HCT116 (cell line): ENCODE data around the gene UBE2V1. TPM values are rescaled to one million over a fixed set of nuclear protein-coding genes. Genes with fewer than 3 reads are reported as not detected.
A peak's percentile ranks its signal among the peaks of the same experiment; 100 is the strongest.

Experiments
- ATAC-seq: fragments of 200-7000 bp; cut with Tn5 transposase; 2 replicates; pipeline ENCODE4 v1.9.1; 2020; ENCODE audit warnings: mild to moderate bottlenecking, moderate library complexity
- BruUV-seq: library from RNA; stranded (reverse); fragments of 400-500 nt; replicated peaks from 2 replicates; lab custom pipeline; 2021; lab: Mats Ljungman, UMichigan
- CTCF ChIA-PET: fragments of 300-600 bp; sonication (Branson Sonifier 250); formaldehyde crosslinking; loops from one replicate; lab custom pipeline; 2021; ENCODE audit warnings: antibody characterized with exemption; lab: Charles Lee
- POLR2A ChIA-PET: fragments of 300-600, 350-600 bp; sonication (Branson Sonifier 250); formaldehyde crosslinking; loops from one replicate; lab custom pipeline; 2021; ENCODE audit warnings: antibody characterized with exemption; lab: Charles Lee
- RAD21 ChIA-PET, 2 experiments: fragments of 300-600 bp; sonication (Branson Sonifier 250); formaldehyde crosslinking; loops; one replicate each; lab custom pipeline; 2023; ENCODE audit warnings: low total read pairs in 2 of 2; ENCODE audit not compliant: uncharacterized antibody in 2 of 2, unreplicated experiment in 2 of 2, low non-redundant PET in 1 of 2; lab: Charles Lee
- DNase-seq: peaks from one replicate; pipeline ENCODE4 v3.0.0-alpha.2; 2010; ENCODE audit warnings: low read depth, low spot score
- H2AFZ ChIP-seq: fragments of 200-600 bp; shearing (Covaris generic), sonication (generic); 2 replicates; pipeline ENCODE4 v1.6.1; 2017; ENCODE audit warnings: low read depth, mixed run types, mixed read lengths, antibody characterized with exemption, low read length; ENCODE audit not compliant: poor library complexity, severe bottlenecking
- H3K27ac ChIP-seq: 2 replicates; pipeline ENCODE4 v1.5.1; 2012; ENCODE audit warnings: low read depth, low read length
- H3K27me3 ChIP-seq: fragments of 200-600 bp; sonication (generic); 2 replicates; pipeline ENCODE4 v1.6.1; 2016; ENCODE audit warnings: mixed run types, low read length, mixed read lengths; ENCODE audit not compliant: insufficient read depth
- H3K36me3 ChIP-seq, 2 experiments: fragments of 200-500 bp in 1 of 2; fragments of 200-600 bp in 1 of 2; sonication (Bioruptor generic) in 1 of 2; sonication (generic) in 1 of 2; 2 replicates each; pipeline versions ENCODE4 v1.5.1 to v1.6.1; 2014 to 2016; ENCODE audit warnings: low read length in 2 of 2, inconsistent platforms in 1 of 2, mixed read lengths in 1 of 2, mixed run types in 1 of 2; ENCODE audit not compliant: insufficient read depth in 2 of 2, control insufficient read depth in 1 of 2
- H3K4me1 ChIP-seq, 2 experiments: fragments of 200-600 bp in 1 of 2; sonication (generic) in 1 of 2; 2 replicates each; pipeline versions ENCODE4 v1.5.1 to v1.6.1; 2012 to 2017; ENCODE audit warnings: low read length in 2 of 2, inconsistent platforms in 1 of 2, mild to moderate bottlenecking in 1 of 2, mixed read lengths in 1 of 2, mixed run types in 1 of 2, moderate library complexity in 1 of 2; ENCODE audit not compliant: insufficient read depth in 2 of 2, control insufficient read depth in 1 of 2
- H3K4me2 ChIP-seq: fragments of 200-600 bp; sonication (generic); 2 replicates; pipeline ENCODE4 v1.6.1; 2017; ENCODE audit warnings: mixed run types, low read length, mixed read lengths
- H3K4me3 ChIP-seq, 2 experiments: fragments of 200-600 bp in 1 of 2; sonication (generic) in 1 of 2; replicated peaks in 1 of 2; 2 replicates each; pipeline ENCODE4 v1.5.1; 2011 to 2016; ENCODE audit warnings: low read length in 2 of 2, control low read depth in 1 of 2, low read depth in 1 of 2, mild to moderate bottlenecking in 1 of 2, mixed read lengths in 1 of 2, mixed run types in 1 of 2
- H3K79me2 ChIP-seq: fragments of 200-600 bp; sonication (generic); 2 replicates; pipeline ENCODE4 v1.6.1; 2017; ENCODE audit warnings: mild to moderate bottlenecking, mixed run types, low read length, moderate library complexity, mixed read lengths; ENCODE audit not compliant: insufficient read depth
- H3K9ac ChIP-seq: fragments of 200-600 bp; sonication (generic); 2 replicates; pipeline ENCODE4 v1.6.1; 2016; ENCODE audit warnings: low read length, mixed read lengths
- H3K9me2 ChIP-seq: fragments of 200-600 bp; sonication (generic), shearing (Covaris generic); 2 replicates; pipeline ENCODE4 v1.6.1; 2017; ENCODE audit warnings: mixed run types, mild to moderate bottlenecking, moderate library complexity; ENCODE audit not compliant: insufficient read depth
- H3K9me3 ChIP-seq, 2 experiments: fragments of 200-500 bp in 1 of 2; fragments of 200-600 bp in 1 of 2; sonication (Bioruptor generic) in 1 of 2; sonication (generic) in 1 of 2; 2 replicates each; pipeline ENCODE4 v1.6.1; 2014 to 2017; ENCODE audit warnings: low read length in 2 of 2, mixed read lengths in 2 of 2, inconsistent platforms in 1 of 2, low read depth in 1 of 2, mild to moderate bottlenecking in 1 of 2, mixed run types in 1 of 2, moderate library complexity in 1 of 2; ENCODE audit not compliant: control insufficient read depth in 1 of 2, insufficient read depth in 1 of 2
- H4K20me1 ChIP-seq: fragments of 200-600 bp; sonication (generic), shearing (Covaris generic); 2 replicates; pipeline ENCODE4 v1.6.1; 2017; ENCODE audit warnings: mixed run types, mild to moderate bottlenecking, moderate library complexity; ENCODE audit not compliant: insufficient read depth
- CBX3 ChIP-seq: IDR thresholded peaks from 2 replicates; pipeline ENCODE4 v1.6.1; 2012; ENCODE audit warnings: low read depth
- EGR1 ChIP-seq: IDR thresholded peaks from 2 replicates; pipeline ENCODE4 v1.6.1; 2012; ENCODE audit warnings: low read depth
- ELF1 ChIP-seq: IDR thresholded peaks from 2 replicates; pipeline ENCODE4 v1.6.1; 2012; ENCODE audit warnings: low read depth, borderline replicate concordance
- EZH2phosphoT487 ChIP-seq: fragments of 200-600 bp; IDR thresholded peaks from 2 replicates; pipeline ENCODE4 v1.6.1; 2018; ENCODE audit warnings: antibody characterized with exemption, borderline replicate concordance
- FOSL1 ChIP-seq: IDR thresholded peaks from 2 replicates; pipeline ENCODE4 v1.6.1; 2012; ENCODE audit warnings: low read depth
- JUND ChIP-seq: IDR thresholded peaks from 2 replicates; pipeline ENCODE4 v1.6.1; 2012
- POLR2AphosphoS5 ChIP-seq: IDR thresholded peaks from 2 replicates; pipeline ENCODE4 v1.6.1; 2011; ENCODE audit warnings: mild to moderate bottlenecking, low read depth, low read length, moderate library complexity
- RAD21 ChIP-seq: IDR thresholded peaks from 2 replicates; pipeline ENCODE4 v1.6.1; 2012; ENCODE audit warnings: low read depth, mild to moderate bottlenecking
- SIN3A ChIP-seq: IDR thresholded peaks from 2 replicates; pipeline ENCODE4 v1.6.1; 2012; ENCODE audit warnings: low read depth
- SP1 ChIP-seq: IDR thresholded peaks from 2 replicates; pipeline ENCODE4 v1.6.1; 2012; ENCODE audit warnings: low read depth
- YY1 ChIP-seq: IDR thresholded peaks from 2 replicates; pipeline ENCODE4 v1.6.1; 2011; ENCODE audit warnings: low read length, low read depth, moderate library complexity, mild to moderate bottlenecking; ENCODE audit not compliant: insufficient replicate concordance; ENCODE audit errors: extremely low read depth
- ZFX ChIP-seq: fragments of 450-650 bp; IDR thresholded peaks from 2 replicates; pipeline ENCODE4 v1.6.1; 2017
- ZNF274 ChIP-seq: fragments of 200-500 bp; sonication (Bioruptor generic); IDR thresholded peaks from 2 replicates; pipeline ENCODE4 v1.6.1; 2014; ENCODE audit warnings: mild to moderate bottlenecking, low read depth, low read length, inconsistent platforms
- intact Hi-C: fragments of 100-400 bp; cut with micrococcal nuclease; formaldehyde crosslinking; loops from 2 replicates; pipeline ENCODE4 v1.10.0; 2022
- total RNA-seq: library from RNA; stranded (reverse); gene quantifications from one replicate; pipeline ENCODE4 v1.2.1, GENCODE V29; 2021; ENCODE audit not compliant: unreplicated experiment
- TF ChIP-seq, protein P1 (sequence below): IDR thresholded peaks from 2 replicates; pipeline ENCODE4 v1.6.1; 2012
- TF ChIP-seq, protein P2 (sequence below): IDR thresholded peaks from 2 replicates; pipeline ENCODE4 v1.6.1; 2011; ENCODE audit warnings: mild to moderate bottlenecking, low read length, moderate library complexity; ENCODE audit not compliant: insufficient replicate concordance; ENCODE audit errors: extremely low read depth
- TF ChIP-seq, protein P3 (sequence below), 3 experiments: fragments of 200-600 bp in 1 of 3; sonication (generic) in 1 of 3; IDR thresholded peaks in 2 of 3; conservative IDR thresholded peaks in 1 of 3; 2 replicates each; pipeline ENCODE4 v1.5.1; 2012 to 2017; ENCODE audit warnings: low read depth in 2 of 3, low read length in 2 of 3, antibody characterized with exemption in 1 of 3, borderline replicate concordance in 1 of 3, control low read depth in 1 of 3, mild to moderate bottlenecking in 1 of 3, mixed read lengths in 1 of 3, mixed run types in 1 of 3, moderate library complexity in 1 of 3; ENCODE audit not compliant: insufficient read depth in 1 of 3

Gene UBE2V1
- total RNA-seq, 1 experiment from 2014 or later: 114 TPM

DNA sequence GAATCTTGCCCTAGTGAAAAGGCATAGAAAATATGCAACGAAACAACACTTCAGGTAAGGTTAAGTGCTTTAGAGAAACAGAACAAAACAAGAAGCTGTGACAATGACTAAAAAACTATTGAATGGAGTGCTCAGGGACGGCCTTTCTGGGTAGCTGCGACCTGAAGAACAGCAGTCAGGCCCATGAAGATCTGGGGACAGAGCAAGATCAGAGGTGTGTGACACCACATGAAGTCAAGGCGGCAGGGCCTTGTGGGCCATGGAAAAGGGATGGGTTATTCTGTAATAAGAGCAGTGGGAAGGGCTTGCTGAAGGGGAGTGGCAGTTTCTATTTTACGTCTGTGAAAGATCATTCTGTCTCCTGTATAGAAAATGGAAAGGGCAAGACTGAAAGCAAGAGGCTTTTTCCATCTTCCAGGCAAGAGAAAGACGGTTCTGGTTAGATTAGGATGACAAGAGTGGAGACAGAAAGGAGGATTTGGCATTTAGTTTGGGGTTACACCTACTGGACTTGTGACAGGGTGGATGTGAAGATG is 5.1 kb downstream of the UBE2V1 start (continued):
- TF ChIP-seq, protein P1, sequence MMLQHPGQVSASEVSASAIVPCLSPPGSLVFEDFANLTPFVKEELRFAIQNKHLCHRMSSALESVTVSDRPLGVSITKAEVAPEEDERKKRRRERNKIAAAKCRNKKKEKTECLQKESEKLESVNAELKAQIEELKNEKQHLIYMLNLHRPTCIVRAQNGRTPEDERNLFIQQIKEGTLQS: no peak
- no peak for TF ChIP-seq CBX3
- no peak for TF ChIP-seq YY1
- TF ChIP-seq JUND: no peak
- TF ChIP-seq ZFX: no peak
- TF ChIP-seq FOSL1: no peak

DNA sequence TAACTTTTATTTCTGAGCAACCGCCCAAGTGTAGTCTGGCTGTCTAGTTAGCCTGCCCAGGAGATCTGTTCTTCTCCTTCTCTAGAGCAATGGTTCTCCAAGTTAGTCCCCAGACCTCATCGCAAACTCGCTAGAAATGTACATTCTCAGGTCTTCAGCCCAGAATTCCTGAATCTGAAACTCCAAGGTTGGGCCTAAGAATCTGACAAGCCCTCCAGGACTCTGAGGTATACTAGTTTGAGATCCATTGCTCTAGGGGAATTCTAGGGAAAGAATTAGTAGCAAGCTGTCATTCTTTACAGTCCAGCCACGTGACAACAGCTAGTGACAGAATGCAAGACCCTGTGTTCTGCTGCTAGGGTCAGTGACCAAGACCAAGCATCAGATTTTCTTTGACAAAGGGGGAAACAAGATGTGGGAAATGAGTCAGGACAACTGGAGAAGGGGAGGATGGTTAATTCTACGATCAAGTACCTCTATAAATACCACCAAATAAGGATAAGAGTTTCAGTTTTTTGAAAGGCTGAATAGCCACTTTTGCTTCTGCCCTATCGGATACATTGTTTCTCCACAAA is 5.8 kb downstream of the UBE2V1 start:
- RAD21 ChIA-PET: no interaction called here
- Histone ChIP-seq H3K9me3 (no peaks in the 10 kb centered on the region), H3K27me3 (no peaks in the 10 kb centered on the region), H3K4me2 (peak overlapping the region; percentile 36; the same call in 1 of the 2 replicates), H2AFZ (no peak overlapping the region), H3K27ac (no peak overlapping the region), H3K9me2 (no peaks in the 10 kb centered on the region), H3K36me3 (peaks cover 2 to 20% of the 10 kb centered on the region in 2 experiments; a peak in 2 of 4 replicates), H3K4me1 (peaks cover 82 to 98% of the 10 kb centered on the region in 2 experiments), H3K79me2 (peaks cover 100% of the 10 kb centered on the region), H3K9ac (no peak overlapping the region), H4K20me1 (peaks cover 25% of the 10 kb centered on the region; the same call in 1 of the 2 replicates), H3K4me3 (no peak overlapping the region)
- CTCF ChIA-PET: interaction anchor here (0.6 kb wide), 1 partner anchor 391 kb away, joined by 3 read pairs; no protein-coding TSS in a partner anchor
- TF ChIP-seq ELF1 (no peak), JUND (no peak), SP1 (no peak), EGR1 (no peak), POLR2AphosphoS5 (no peak), CBX3 (no peak), ZNF274 (no peak), EZH2phosphoT487 (no peak), SIN3A (no peak), RAD21 (no peak)
- TF ChIP-seq, protein P2, sequence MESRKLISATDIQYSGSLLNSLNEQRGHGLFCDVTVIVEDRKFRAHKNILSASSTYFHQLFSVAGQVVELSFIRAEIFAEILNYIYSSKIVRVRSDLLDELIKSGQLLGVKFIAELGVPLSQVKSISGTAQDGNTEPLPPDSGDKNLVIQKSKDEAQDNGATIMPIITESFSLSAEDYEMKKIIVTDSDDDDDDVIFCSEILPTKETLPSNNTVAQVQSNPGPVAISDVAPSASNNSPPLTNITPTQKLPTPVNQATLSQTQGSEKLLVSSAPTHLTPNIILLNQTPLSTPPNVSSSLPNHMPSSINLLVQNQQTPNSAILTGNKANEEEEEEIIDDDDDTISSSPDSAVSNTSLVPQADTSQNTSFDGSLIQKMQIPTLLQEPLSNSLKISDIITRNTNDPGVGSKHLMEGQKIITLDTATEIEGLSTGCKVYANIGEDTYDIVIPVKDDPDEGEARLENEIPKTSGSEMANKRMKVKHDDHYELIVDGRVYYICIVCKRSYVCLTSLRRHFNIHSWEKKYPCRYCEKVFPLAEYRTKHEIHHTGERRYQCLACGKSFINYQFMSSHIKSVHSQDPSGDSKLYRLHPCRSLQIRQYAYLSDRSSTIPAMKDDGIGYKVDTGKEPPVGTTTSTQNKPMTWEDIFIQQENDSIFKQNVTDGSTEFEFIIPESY: no peak
- TF ChIP-seq, protein P3, sequence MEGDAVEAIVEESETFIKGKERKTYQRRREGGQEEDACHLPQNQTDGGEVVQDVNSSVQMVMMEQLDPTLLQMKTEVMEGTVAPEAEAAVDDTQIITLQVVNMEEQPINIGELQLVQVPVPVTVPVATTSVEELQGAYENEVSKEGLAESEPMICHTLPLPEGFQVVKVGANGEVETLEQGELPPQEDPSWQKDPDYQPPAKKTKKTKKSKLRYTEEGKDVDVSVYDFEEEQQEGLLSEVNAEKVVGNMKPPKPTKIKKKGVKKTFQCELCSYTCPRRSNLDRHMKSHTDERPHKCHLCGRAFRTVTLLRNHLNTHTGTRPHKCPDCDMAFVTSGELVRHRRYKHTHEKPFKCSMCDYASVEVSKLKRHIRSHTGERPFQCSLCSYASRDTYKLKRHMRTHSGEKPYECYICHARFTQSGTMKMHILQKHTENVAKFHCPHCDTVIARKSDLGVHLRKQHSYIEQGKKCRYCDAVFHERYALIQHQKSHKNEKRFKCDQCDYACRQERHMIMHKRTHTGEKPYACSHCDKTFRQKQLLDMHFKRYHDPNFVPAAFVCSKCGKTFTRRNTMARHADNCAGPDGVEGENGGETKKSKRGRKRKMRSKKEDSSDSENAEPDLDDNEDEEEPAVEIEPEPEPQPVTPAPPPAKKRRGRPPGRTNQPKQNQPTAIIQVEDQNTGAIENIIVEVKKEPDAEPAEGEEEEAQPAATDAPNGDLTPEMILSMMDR (IDR thresholded peaks at IDR 0.05 in 2 of 3, conservative IDR thresholded peaks at IDR 0.05 in 1 of 3; ENCODE audit: borderline replicate concordance in 1 of 3, insufficient read depth in 1 of 3, low read depth in 2 of 3, low read length in 2 of 3): no peak
- POLR2A ChIA-PET: interaction anchor here (2.3 kb wide), 1 partner anchor 8 kb away, joined by 7 read pairs; no protein-coding TSS in a partner anchor
- ATAC-seq (no peak), DNase-seq (no peak)
- intact Hi-C loops: no loop called here
- no TSS peak for BruUV-seq
